GM12875 (cell line): Measurements from ENCODE around the gene KDELR1.

Experiments
- H3K4me3 ChIP-seq: one replicate; pipeline ENCODE4 v1.5.1; 2011; ENCODE audit warnings: low read depth, low read length, control low read depth
- TF ChIP-seq, protein P1 (sequence below): IDR thresholded peaks from 2 replicates; pipeline ENCODE4 v1.5.1; 2011; ENCODE audit warnings: low read depth, mild to moderate bottlenecking, control low read depth, inconsistent platforms, low read length, moderate library complexity, borderline replicate concordance; ENCODE audit not compliant: insufficient read depth

KDELR1 gene

DNA sequence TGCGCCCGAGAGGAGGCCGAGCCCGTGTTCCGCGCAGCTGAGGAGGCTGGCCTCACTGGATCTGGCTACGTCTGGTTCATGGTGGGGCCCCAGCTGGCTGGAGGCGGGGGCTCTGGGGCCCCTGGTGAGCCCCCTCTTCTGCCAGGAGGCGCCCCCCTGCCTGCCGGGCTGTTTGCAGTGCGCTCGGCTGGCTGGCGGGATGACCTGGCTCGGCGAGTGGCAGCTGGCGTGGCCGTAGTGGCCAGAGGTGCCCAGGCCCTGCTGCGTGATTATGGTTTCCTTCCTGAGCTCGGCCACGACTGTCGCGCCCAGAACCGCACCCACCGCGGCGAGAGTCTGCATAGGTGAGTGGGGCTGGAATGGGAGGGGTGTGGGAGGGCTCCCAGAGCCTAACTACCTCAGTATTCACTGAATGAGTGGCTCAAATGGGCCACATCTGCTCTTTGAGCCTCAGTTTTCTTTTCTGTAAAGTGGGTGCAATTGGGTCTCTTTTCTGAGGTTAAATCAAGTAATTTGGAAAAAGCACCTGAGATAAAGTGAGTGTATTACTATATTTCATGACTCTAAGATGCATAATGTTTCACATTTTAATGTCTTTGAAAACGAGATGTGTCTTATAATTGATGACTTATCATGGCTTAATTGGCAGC, 13.8 kb upstream of the KDELR1 start:
- H3K4me3 ChIP-seq = no peak overlapping the region
- TF ChIP-seq, protein P1, sequence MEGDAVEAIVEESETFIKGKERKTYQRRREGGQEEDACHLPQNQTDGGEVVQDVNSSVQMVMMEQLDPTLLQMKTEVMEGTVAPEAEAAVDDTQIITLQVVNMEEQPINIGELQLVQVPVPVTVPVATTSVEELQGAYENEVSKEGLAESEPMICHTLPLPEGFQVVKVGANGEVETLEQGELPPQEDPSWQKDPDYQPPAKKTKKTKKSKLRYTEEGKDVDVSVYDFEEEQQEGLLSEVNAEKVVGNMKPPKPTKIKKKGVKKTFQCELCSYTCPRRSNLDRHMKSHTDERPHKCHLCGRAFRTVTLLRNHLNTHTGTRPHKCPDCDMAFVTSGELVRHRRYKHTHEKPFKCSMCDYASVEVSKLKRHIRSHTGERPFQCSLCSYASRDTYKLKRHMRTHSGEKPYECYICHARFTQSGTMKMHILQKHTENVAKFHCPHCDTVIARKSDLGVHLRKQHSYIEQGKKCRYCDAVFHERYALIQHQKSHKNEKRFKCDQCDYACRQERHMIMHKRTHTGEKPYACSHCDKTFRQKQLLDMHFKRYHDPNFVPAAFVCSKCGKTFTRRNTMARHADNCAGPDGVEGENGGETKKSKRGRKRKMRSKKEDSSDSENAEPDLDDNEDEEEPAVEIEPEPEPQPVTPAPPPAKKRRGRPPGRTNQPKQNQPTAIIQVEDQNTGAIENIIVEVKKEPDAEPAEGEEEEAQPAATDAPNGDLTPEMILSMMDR = no peak

DNA sequence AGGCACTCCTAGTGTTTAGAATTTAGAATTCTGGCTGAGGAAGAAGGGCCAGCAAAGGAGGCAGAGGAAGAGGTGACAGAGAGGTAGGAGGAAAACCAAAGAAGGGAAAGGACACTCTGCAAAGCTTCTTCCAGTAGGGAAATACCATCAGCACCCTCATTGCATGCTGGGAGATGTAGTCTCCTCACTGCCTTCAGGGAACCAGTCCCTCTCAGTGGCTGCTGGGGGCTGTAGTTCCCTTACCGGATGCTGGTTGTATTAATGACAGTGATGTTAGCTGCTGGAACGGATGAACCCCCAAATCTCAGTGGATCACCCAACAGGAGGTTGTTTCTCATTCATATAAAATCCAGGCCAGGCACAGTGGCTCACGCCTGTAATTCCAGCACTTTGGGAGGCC, 12.3 kb upstream of the KDELR1 start:
- TF ChIP-seq, protein P1 = no peak
- H3K4me3 ChIP-seq = no peak overlapping the region

DNA sequence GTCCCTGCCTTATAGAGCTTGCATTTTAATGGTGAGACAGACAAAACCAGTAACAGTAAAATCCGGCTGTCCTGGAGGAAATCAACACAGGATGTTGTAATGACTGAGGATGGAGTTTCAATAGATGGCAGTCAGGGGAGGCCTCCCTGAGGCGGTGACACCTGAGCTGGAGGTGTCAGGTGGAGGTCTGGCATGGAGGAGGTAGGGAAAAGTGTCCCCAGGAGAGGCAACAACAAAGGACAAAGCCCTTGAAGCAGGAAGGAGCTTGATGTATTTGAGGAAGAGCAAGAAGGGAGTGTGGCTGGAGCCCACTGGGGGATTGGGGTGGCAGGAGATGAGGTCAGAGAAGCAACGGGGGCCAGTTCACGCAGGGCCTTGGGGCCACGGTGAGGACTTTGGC, 9.9 kb upstream of the KDELR1 start:
- no peak overlapping the region for H3K4me3 ChIP-seq
- TF ChIP-seq, protein P1 = no peak

DNA sequence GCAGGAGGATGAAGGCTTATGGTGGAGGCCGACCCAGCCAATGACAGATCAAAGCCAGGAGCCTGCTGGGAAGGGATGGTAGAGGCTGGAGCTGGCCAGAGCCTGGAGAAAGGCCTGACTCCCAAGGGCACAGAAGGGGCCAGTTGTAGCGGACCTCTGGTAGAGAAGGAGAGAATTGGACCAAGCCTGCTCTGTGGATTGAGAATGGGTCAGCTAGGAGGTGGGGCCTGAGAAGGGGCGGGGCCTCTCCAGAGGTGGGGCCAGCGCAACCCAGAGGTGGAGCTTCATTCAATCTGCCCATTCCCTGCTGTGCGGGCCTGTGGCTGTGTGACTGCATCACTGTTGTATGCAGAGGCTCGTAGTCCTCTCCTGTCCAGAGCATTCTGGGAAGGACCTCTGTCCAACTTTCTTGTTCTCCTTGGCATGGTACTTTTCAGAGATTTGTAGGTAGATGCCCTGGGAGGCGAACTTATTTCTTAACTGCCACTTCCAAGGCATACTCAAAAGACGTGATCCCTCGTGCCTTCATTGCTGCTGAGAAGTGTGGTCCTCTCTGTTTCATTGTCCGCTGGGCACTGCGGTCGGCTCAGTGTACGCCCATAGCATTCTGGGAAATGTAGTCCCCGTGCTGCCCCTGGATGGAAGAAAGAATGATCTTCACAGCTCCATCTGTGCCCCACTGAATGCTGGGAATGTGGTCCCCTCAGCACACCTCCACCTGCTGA, 8.8 kb upstream of the KDELR1 start:
- TF ChIP-seq, protein P1 = no peak
- H3K4me3 ChIP-seq = no peak overlapping the region

DNA sequence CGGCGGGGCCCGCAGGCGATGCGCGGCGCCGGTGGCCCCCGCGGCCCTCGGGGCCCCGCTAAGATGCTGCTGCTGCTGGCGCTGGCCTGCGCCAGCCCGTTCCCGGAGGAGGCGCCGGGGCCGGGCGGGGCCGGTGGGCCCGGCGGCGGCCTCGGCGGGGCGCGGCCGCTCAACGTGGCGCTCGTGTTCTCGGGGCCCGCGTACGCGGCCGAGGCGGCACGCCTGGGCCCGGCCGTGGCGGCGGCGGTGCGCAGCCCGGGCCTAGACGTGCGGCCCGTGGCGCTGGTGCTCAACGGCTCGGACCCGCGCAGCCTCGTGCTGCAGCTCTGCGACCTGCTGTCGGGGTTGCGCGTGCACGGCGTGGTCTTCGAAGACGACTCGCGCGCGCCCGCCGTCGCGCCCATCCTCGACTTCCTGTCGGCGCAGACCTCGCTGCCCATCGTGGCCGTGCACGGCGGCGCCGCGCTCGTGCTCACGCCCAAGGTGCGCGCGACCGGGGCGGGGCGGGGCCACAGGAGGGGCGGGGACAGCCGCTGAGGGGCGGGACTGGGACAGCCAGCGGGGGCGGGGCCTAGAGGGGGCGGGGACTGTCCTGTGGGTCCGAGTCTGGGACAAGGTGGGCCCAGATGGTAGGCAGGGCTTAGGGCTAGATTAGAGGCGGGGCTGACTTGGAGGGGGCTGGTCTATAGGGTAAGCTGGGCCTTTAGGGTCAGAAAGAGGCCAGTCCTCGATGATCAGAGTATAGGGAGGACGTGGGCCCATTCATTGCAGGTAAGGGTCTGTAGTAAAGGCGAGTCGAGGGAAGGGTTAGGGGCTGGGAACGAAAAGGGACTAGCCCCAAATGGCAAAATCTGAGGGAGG, 7.3 kb upstream of the KDELR1 start:
- H3K4me3 ChIP-seq = peak overlapping the region; percentile 41
- TF ChIP-seq, protein P1 = no peak

DNA sequence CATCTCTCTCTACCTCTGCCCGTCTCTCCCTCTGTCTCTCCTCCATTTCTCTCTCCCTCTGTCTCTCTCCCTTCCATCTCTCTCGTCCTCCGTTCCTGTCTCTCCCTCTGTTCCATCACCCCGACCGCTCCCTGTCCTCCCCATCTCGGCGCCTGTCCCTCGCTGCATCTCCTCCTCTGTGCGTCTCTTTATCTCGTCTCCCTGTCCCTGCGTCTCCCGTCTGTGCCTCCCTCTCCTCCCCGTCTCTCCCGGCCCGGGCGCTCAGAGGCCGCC, 6.7 kb upstream of the KDELR1 start:
- TF ChIP-seq, protein P1 = no peak

More for the DNA sequence above, 6.7 kb upstream of the KDELR1 start:
- peak overlapping the region; percentile 41 for H3K4me3 ChIP-seq
